Thymus (tissue), 11 donors: ENCODE results near the gene GP5. TPM values are rescaled to one million over a fixed set of nuclear protein-coding genes. Genes with fewer than 3 reads are reported as not detected.

Source experiments
- DNase-seq, 9 donors: peaks; one replicate each; pipeline ENCODE4 v3.0.0-alpha.2; 2013; ENCODE audit warnings: low spot score in 9 of 9, low read depth in 6 of 9, missing footprints in 1 of 9
- H3K27ac ChIP-seq, 2 donors: one replicate each; pipeline ENCODE4 v1.5.1; 2013; ENCODE audit warnings: control low read depth in 1 of 2, low read depth in 1 of 2, low read length in 1 of 2, mild to moderate bottlenecking in 1 of 2, moderate library complexity in 1 of 2
- H3K27me3 ChIP-seq, 2 donors: one replicate each; pipeline ENCODE4 v1.5.1; 2013; ENCODE audit warnings: low read length in 1 of 2; ENCODE audit not compliant: control insufficient read depth in 2 of 2, insufficient read depth in 1 of 2
- H3K36me3 ChIP-seq, 2 donors: one replicate each; pipeline ENCODE4 v1.5.1; 2013; ENCODE audit warnings: low read length in 1 of 2, mild to moderate bottlenecking in 1 of 2, moderate library complexity in 1 of 2; ENCODE audit not compliant: control insufficient read depth in 2 of 2, insufficient read depth in 2 of 2
- H3K4me1 ChIP-seq, 2 donors: one replicate each; pipeline ENCODE4 v1.5.1; 2013; ENCODE audit warnings: low read length in 2 of 2; ENCODE audit not compliant: control insufficient read depth in 2 of 2, insufficient read depth in 2 of 2
- H3K4me3 ChIP-seq, 2 donors: one replicate each; pipeline ENCODE4 v1.5.1; 2013; ENCODE audit warnings: low read length in 2 of 2, control low read depth in 1 of 2, mild to moderate bottlenecking in 1 of 2
- H3K9me3 ChIP-seq, 2 donors: one replicate each; pipeline ENCODE4 v1.5.1; 2013; ENCODE audit warnings: low read length in 1 of 2, mild to moderate bottlenecking in 1 of 2; ENCODE audit not compliant: control insufficient read depth in 2 of 2, insufficient read depth in 1 of 2
- WGBS: extraction: QIAGEN DNeasy Blood & Tissue Kit; methylation state at CpG from one replicate; pipeline ENCODE4 v1.1.7; 2013; 5-methylcytosine and 5-hydroxymethylcytosine counted together
- polyA plus RNA-seq: library from polyadenylated mRNA; stranded (reverse); fragments of 200-250 nt; gene quantifications from one replicate; pipeline ENCODE4 v1.2.3, GENCODE V29; 2013
- total RNA-seq: library from RNA; stranded (reverse); fragments of 120-200 nt; gene quantifications from one replicate; pipeline ENCODE4 v1.2.4, GENCODE V29; 2013
- donor health status: healthy.

Gene GP5
- total and polyA plus RNA-seq, 2 donors, result 0.14 to 0.64 TPM

- no peaks in the 10 kb centered on the region for H3K36me3 ChIP-seq
- DNase-seq, result no peak
- no peak overlapping the region for H3K4me3 ChIP-seq
- H3K4me1 ChIP-seq, result peaks cover 24 to 49% of the 10 kb centered on the region in 2 donors
- H3K27ac ChIP-seq, result no peak overlapping the region
- H3K27me3 ChIP-seq, result peaks cover 24 to 41% of the 10 kb centered on the region in 2 donors
- 90% methylated on average over 5 of the region's 5 CpGs for WGBS
- peaks cover 0 to 3% of the 10 kb centered on the region in 2 donors for H3K9me3 ChIP-seq
These were observed 3.9 kb downstream of the GP5 start for GRCh38 chr3:194395212-194395611.

GRCh38 chr3:194392576-194392975, 6.5 kb downstream of the GP5 start:
- H3K4me1 ChIP-seq, result peaks cover 11 to 30% of the 10 kb centered on the region in 2 donors
- WGBS, result 96% methylated on average over 7 of the region's 7 CpGs

GRCh38 chr3:194390835-194391234, 8.2 kb downstream of the GP5 start:
- Histone ChIP-seq H3K4me3 (no peak overlapping the region), H3K4me1 (peaks cover 0 to 13% of the 10 kb centered on the region in 2 donors), H3K27ac (no peak overlapping the region), H3K27me3 (peaks cover 0 to 10% of the 10 kb centered on the region in 2 donors), H3K36me3 (no peaks in the 10 kb centered on the region), H3K9me3 (peaks cover 0 to 13% of the 10 kb centered on the region in 2 donors)
- DNase-seq, result no peak

More at GRCh38 chr3:194392576-194392975, 6.5 kb downstream of the GP5 start:
- peaks cover 0 to 13% of the 10 kb centered on the region in 2 donors for H3K9me3 ChIP-seq
- H3K4me3 ChIP-seq, result no peak overlapping the region
- no peak for DNase-seq
- no peak overlapping the region for H3K27ac ChIP-seq
- no peaks in the 10 kb centered on the region for H3K36me3 ChIP-seq
- H3K27me3 ChIP-seq, result peaks cover 13 to 25% of the 10 kb centered on the region in 2 donors

GRCh38 chr3:194389269-194389668, 9.8 kb downstream of the GP5 start:
- no peak for DNase-seq

DNA sequence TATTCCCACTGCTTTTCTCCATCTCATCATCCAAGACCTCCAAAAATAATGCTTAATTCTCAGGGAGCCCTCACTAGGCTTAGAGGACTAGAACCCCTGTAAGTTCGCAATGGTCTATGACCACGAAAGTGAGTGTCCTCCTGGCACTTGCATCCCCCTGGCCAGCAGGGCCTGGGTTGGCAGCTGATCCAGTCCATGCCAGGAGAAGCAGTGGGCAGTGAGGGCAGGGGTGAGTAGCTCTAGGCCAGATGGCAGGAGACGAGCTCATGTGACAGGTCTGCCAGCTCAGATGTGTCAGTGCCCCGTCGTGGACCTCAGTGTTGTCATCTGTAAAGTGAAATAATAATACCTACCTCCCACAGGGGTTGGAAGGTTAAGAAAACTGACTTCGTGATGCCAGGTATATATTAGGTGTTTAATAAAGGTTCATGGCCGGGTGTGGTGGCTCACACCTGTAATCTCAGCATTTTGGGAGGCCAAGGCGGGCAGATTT, 11.1 kb downstream of the GP5 start:
- no peaks in the 10 kb centered on the region for H3K4me1 ChIP-seq
- H3K9me3 ChIP-seq, result peaks cover 0 to 13% of the 10 kb centered on the region in 2 donors
- H3K27me3 ChIP-seq, result peaks cover 0 to 14% of the 10 kb centered on the region in 2 donors
- DNase-seq, result no peak
- 96% methylated on average over 8 of the region's 8 CpGs for WGBS
- no peaks in the 10 kb centered on the region for H3K36me3 ChIP-seq
- no peak overlapping the region for H3K27ac ChIP-seq
- H3K4me3 ChIP-seq, result no peak overlapping the region

More at GRCh38 chr3:194389269-194389668, 9.8 kb downstream of the GP5 start:
- 97% methylated on average over 8 of the region's 8 CpGs for WGBS
- Histone ChIP-seq H3K27ac (no peak overlapping the region), H3K9me3 (peaks cover 0 to 13% of the 10 kb centered on the region in 2 donors), H3K4me1 (no peaks in the 10 kb centered on the region), H3K27me3 (peaks cover 0 to 7% of the 10 kb centered on the region in 2 donors), H3K36me3 (no peaks in the 10 kb centered on the region), H3K4me3 (no peak overlapping the region)

DNA sequence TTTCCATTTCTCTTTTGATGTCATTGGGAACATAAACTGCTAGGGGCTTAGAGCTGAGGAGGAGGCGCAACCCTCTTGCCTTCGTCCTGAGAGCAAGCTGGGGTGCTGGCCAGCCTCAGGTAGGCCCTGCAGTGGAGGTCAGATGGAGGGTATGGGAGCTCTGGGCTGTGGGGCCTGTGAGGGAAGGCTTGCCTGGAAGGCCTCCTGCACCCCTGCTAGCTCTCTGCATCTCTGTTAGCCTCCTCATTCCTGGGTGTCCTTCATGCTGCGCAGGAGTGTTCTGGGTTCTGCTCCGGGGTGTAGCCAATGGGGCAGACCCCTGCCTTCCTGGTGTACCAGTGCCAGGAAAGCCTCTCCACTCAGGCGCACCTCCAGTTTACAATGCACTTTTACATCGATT, 11.8 kb downstream of the GP5 start:
- peaks cover 0 to 17% of the 10 kb centered on the region in 2 donors for H3K27me3 ChIP-seq
- H3K27ac ChIP-seq, result no peak overlapping the region
- DNase-seq, result no peak
- no peaks in the 10 kb centered on the region for H3K36me3 ChIP-seq
- peaks cover 0 to 13% of the 10 kb centered on the region in 2 donors for H3K9me3 ChIP-seq
- 97% methylated on average over 6 of the region's 6 CpGs for WGBS
- no peaks in the 10 kb centered on the region for H3K4me1 ChIP-seq
- no peak overlapping the region for H3K4me3 ChIP-seq

GRCh38 chr3:194386648-194387047, 12.4 kb downstream of the GP5 start:
- 78% methylated on average over 7 of the region's 7 CpGs for WGBS
- Histone ChIP-seq H3K27me3 (peaks cover 0 to 18% of the 10 kb centered on the region in 2 donors), H3K4me1 (no peaks in the 10 kb centered on the region), H3K9me3 (peaks cover 0 to 10% of the 10 kb centered on the region in 2 donors), H3K36me3 (no peaks in the 10 kb centered on the region), H3K27ac (no peak overlapping the region), H3K4me3 (no peak overlapping the region)
- no peak for DNase-seq

DNA sequence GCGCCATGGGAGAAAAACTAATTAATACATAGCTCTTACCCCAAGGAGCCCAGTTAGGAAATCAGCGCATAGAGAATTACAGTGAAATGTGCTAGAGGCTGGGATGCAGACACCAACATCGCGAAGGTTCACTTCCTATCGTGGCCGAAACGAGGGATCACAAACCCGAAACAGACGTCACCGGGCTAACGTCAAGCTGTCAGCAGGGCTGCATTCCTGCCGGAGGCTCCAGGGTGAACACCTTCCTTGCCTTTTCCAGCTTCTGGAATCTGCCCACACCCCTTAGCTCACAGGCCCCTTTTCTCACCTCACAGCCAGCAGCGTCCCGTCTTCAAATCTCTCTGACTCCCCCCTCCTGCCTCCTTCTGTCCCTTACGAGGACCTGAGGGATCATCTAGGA, 13.0 kb downstream of the GP5 start:
- 89% methylated on average over 15 of the region's 15 CpGs for WGBS
- H3K9me3 ChIP-seq, result peaks cover 0 to 10% of the 10 kb centered on the region in 2 donors
- no peak overlapping the region for H3K27ac ChIP-seq
- no peak for DNase-seq
- H3K36me3 ChIP-seq, result no peaks in the 10 kb centered on the region
- no peak overlapping the region for H3K4me3 ChIP-seq
- no peaks in the 10 kb centered on the region for H3K4me1 ChIP-seq
- peaks cover 0 to 23% of the 10 kb centered on the region in 2 donors for H3K27me3 ChIP-seq

GRCh38 chr3:194384569-194385001, 14.5 kb downstream of the GP5 start:
- H3K27me3 ChIP-seq, result peaks cover 0 to 32% of the 10 kb centered on the region in 2 donors
- DNase-seq, result no peak
- H3K4me3 ChIP-seq, result no peak overlapping the region
- peaks cover 0 to 10% of the 10 kb centered on the region in 2 donors for H3K9me3 ChIP-seq
- H3K36me3 ChIP-seq, result no peaks in the 10 kb centered on the region
- no peak overlapping the region for H3K27ac ChIP-seq
- WGBS, result 98% methylated on average over 12 of the region's 12 CpGs
- no peaks in the 10 kb centered on the region for H3K4me1 ChIP-seq
